Duodenal mucosa (tissue), 2 donors: ENCODE measurements around the gene TFAP2B.

Source experiments
- H3K27ac ChIP-seq: one replicate; pipeline ENCODE4 v1.7.0; 2013; ENCODE audit warnings: low read depth, low read length
- H3K27me3 ChIP-seq, 2 donors: one replicate each; pipeline ENCODE4 v1.7.0; 2013; ENCODE audit warnings: low read length in 2 of 2, control low read depth in 1 of 2; ENCODE audit not compliant: insufficient read depth in 2 of 2, control insufficient read depth in 1 of 2
- H3K36me3 ChIP-seq, 2 donors: one replicate each; pipeline ENCODE4 v1.7.0; 2013; ENCODE audit warnings: low read length in 2 of 2, control low read depth in 1 of 2; ENCODE audit not compliant: insufficient read depth in 2 of 2, control insufficient read depth in 1 of 2
- H3K4me1 ChIP-seq, 2 donors: one replicate each; pipeline ENCODE4 v1.7.0; 2013; ENCODE audit warnings: low read length in 2 of 2, control low read depth in 1 of 2; ENCODE audit not compliant: insufficient read depth in 2 of 2, control insufficient read depth in 1 of 2
- H3K4me3 ChIP-seq, 2 donors: one replicate each; pipeline ENCODE4 v1.7.0; 2013; ENCODE audit warnings: low read length in 2 of 2, low read depth in 1 of 2
- H3K9ac ChIP-seq, 2 donors: one replicate each; pipeline ENCODE4 v1.7.0; 2013; ENCODE audit warnings: low read length in 2 of 2, low read depth in 1 of 2
- H3K9me3 ChIP-seq, 2 donors: one replicate each; pipeline ENCODE4 v1.7.0; 2013; ENCODE audit warnings: low read length in 2 of 2, control low read depth in 1 of 2; ENCODE audit not compliant: control insufficient read depth in 1 of 2

TFAP2B gene

GRCh38 chr6:50823094-50823920 is 4.6 kb downstream of the TFAP2B start:
- Histone ChIP-seq H3K36me3 (no peaks in the 10 kb centered on the region), H3K27ac (no peak overlapping the region), H3K27me3 (peaks cover 82 to 87% of the 10 kb centered on the region in 2 donors), H3K9me3 (no peaks in the 10 kb centered on the region), H3K4me3 (no peak overlapping the region), H3K4me1 (peaks cover 0 to 2% of the 10 kb centered on the region in 2 donors), H3K9ac (no peak overlapping the region)

- no peak overlapping the region for H3K4me3 ChIP-seq
- H3K4me1 ChIP-seq = peaks cover 0 to 2% of the 10 kb centered on the region in 2 donors
- peaks cover 74 to 81% of the 10 kb centered on the region in 2 donors for H3K27me3 ChIP-seq
- H3K27ac ChIP-seq = no peak overlapping the region
- H3K9ac ChIP-seq = no peak overlapping the region
- no peaks in the 10 kb centered on the region for H3K36me3 ChIP-seq
- H3K9me3 ChIP-seq = no peaks in the 10 kb centered on the region
Observed at GRCh38 chr6:50824552-50824951, 5.9 kb downstream of the TFAP2B start.

GRCh38 chr6:50825375-50826036 is 6.8 kb downstream of the TFAP2B start:
- no peak overlapping the region for H3K9ac ChIP-seq
- no peaks in the 10 kb centered on the region for H3K36me3 ChIP-seq
- H3K27ac ChIP-seq = no peak overlapping the region
- peaks cover 66 to 77% of the 10 kb centered on the region in 2 donors for H3K27me3 ChIP-seq
- H3K4me1 ChIP-seq = peaks cover 0 to under 1% of the 10 kb centered on the region in 2 donors
- H3K9me3 ChIP-seq = no peaks in the 10 kb centered on the region
- H3K4me3 ChIP-seq = no peak overlapping the region

GRCh38 chr6:50826037-50826761 is 7.5 kb downstream of the TFAP2B start:
- no peaks in the 10 kb centered on the region for H3K36me3 ChIP-seq
- H3K27ac ChIP-seq = no peak overlapping the region
- H3K27me3 ChIP-seq = peaks cover 59 to 72% of the 10 kb centered on the region in 2 donors
- no peak overlapping the region for H3K9ac ChIP-seq
- no peaks in the 10 kb centered on the region for H3K4me1 ChIP-seq
- no peaks in the 10 kb centered on the region for H3K9me3 ChIP-seq
- no peak overlapping the region for H3K4me3 ChIP-seq

- no peaks in the 10 kb centered on the region for H3K4me1 ChIP-seq
- H3K27me3 ChIP-seq = peaks cover 54 to 71% of the 10 kb centered on the region in 2 donors
- no peak overlapping the region for H3K4me3 ChIP-seq
- no peak overlapping the region for H3K9ac ChIP-seq
- no peaks in the 10 kb centered on the region for H3K9me3 ChIP-seq
- no peaks in the 10 kb centered on the region for H3K36me3 ChIP-seq
- H3K27ac ChIP-seq = no peak overlapping the region
Observed at GRCh38 chr6:50826803-50827202, 8.1 kb downstream of the TFAP2B start.

GRCh38 chr6:50829049-50829448 is 10.4 kb downstream of the TFAP2B start:
- H3K9ac ChIP-seq = no peak overlapping the region
- H3K36me3 ChIP-seq = no peaks in the 10 kb centered on the region
- H3K9me3 ChIP-seq = no peaks in the 10 kb centered on the region
- H3K27ac ChIP-seq = no peak overlapping the region
- no peaks in the 10 kb centered on the region for H3K4me1 ChIP-seq
- H3K4me3 ChIP-seq = no peak overlapping the region
- peaks cover 35 to 51% of the 10 kb centered on the region in 2 donors for H3K27me3 ChIP-seq

GRCh38 chr6:50829898-50830444 is 11.3 kb downstream of the TFAP2B start:
- Histone ChIP-seq H3K27ac (no peak overlapping the region), H3K27me3 (peaks cover 26 to 51% of the 10 kb centered on the region in 2 donors), H3K9me3 (no peaks in the 10 kb centered on the region)

GRCh38 chr6:50831186-50831585 is 12.5 kb downstream of the TFAP2B start:
- H3K27me3 ChIP-seq = peaks cover 20 to 51% of the 10 kb centered on the region in 2 donors
- no peaks in the 10 kb centered on the region for H3K4me1 ChIP-seq
- no peak overlapping the region for H3K4me3 ChIP-seq
- H3K9me3 ChIP-seq = no peaks in the 10 kb centered on the region
- H3K9ac ChIP-seq = no peak overlapping the region
- H3K27ac ChIP-seq = no peak overlapping the region
- H3K36me3 ChIP-seq = no peaks in the 10 kb centered on the region

More at GRCh38 chr6:50829898-50830444, 11.3 kb downstream of the TFAP2B start:
- H3K36me3 ChIP-seq = no peaks in the 10 kb centered on the region
- no peaks in the 10 kb centered on the region for H3K4me1 ChIP-seq
- H3K4me3 ChIP-seq = no peak overlapping the region
- no peak overlapping the region for H3K9ac ChIP-seq

GRCh38 chr6:50832912-50833311 is 14.2 kb downstream of the TFAP2B start:
- H3K27ac ChIP-seq = no peak overlapping the region
- H3K27me3 ChIP-seq = peaks cover 16 to 47% of the 10 kb centered on the region in 2 donors
- no peak overlapping the region for H3K9ac ChIP-seq

More at GRCh38 chr6:50832912-50833311, 14.2 kb downstream of the TFAP2B start:
- no peak overlapping the region for H3K4me3 ChIP-seq
- H3K36me3 ChIP-seq = no peaks in the 10 kb centered on the region
- H3K4me1 ChIP-seq = no peaks in the 10 kb centered on the region
- H3K9me3 ChIP-seq = no peaks in the 10 kb centered on the region
